HEK293T (cell line): Measurements from ENCODE around the gene CCDC183.
"Not testable (repeated sequence)": the region's sequence is repeated elsewhere in the genome, so short reads cannot be mapped to it uniquely, and the experiment has no call there.

ENCODE experiments used
- CTCF ChIA-PET: fragments of 350-600 bp; formaldehyde crosslinking; extraction: SDS; loops from one replicate; lab custom pipeline; 2021; ENCODE audit warnings: antibody characterized with exemption, inconsistent platforms; lab: Yijun Ruan, JAX
- POLR2A ChIA-PET: fragments of 350-600 bp; formaldehyde crosslinking; extraction: SDS; loops from one replicate; lab custom pipeline; 2020; ENCODE audit warnings: antibody characterized with exemption, inconsistent platforms; lab: Yijun Ruan, JAX
- DNase-seq: peaks from one replicate; pipeline ENCODE4 v3.0.0; 2012; ENCODE audit warnings: mixed read lengths; ENCODE audit errors: extremely low spot score
- ARNT ChIP-seq: fragments of 450-650 bp; IDR thresholded peaks from 2 replicates; pipeline ENCODE4 v1.6.1; 2017; ENCODE audit warnings: mild to moderate bottlenecking
- BHLHE40 ChIP-seq: fragments of 450-650 bp; IDR thresholded peaks from 2 replicates; pipeline ENCODE4 v1.6.1; 2016; ENCODE audit warnings: mild to moderate bottlenecking, moderate library complexity, borderline replicate concordance
- CTBP1 ChIP-seq: fragments of 450-650 bp; IDR thresholded peaks from 2 replicates; pipeline ENCODE4 v1.6.1; 2016; ENCODE audit warnings: borderline replicate concordance
- ELF4 ChIP-seq: fragments of 450-650 bp; IDR thresholded peaks from 2 replicates; pipeline ENCODE4 v1.6.1; 2017; ENCODE audit warnings: antibody characterized with exemption
- FOXK2 ChIP-seq: fragments of 450-650 bp; IDR thresholded peaks from 2 replicates; pipeline ENCODE4 v1.6.1; 2016; ENCODE audit warnings: mild to moderate bottlenecking
- FOXM1 ChIP-seq: fragments of 450-650 bp; IDR thresholded peaks from 2 replicates; pipeline ENCODE4 v1.6.1; 2017; ENCODE audit warnings: mild to moderate bottlenecking, borderline replicate concordance
- HDGF ChIP-seq: fragments of 450-650 bp; IDR thresholded peaks from 2 replicates; pipeline ENCODE4 v1.6.1; 2017; ENCODE audit warnings: antibody characterized with exemption, borderline replicate concordance
- L3MBTL2 ChIP-seq: fragments of 450-650 bp; conservative IDR thresholded peaks from 2 replicates; pipeline ENCODE4 v1.6.1; 2016; ENCODE audit warnings: mild to moderate bottlenecking
- LEF1 ChIP-seq: fragments of 450-650 bp; IDR thresholded peaks from 2 replicates; pipeline ENCODE4 v1.6.1; 2017; ENCODE audit warnings: mild to moderate bottlenecking, borderline replicate concordance
- NFRKB ChIP-seq: fragments of 450-650 bp; IDR thresholded peaks from 2 replicates; pipeline ENCODE4 v1.6.1; 2016; ENCODE audit warnings: mild to moderate bottlenecking, moderate library complexity
- SP1 ChIP-seq: fragments of 450-650 bp; IDR thresholded peaks from 2 replicates; pipeline ENCODE4 v1.6.1; 2017
- SUZ12 ChIP-seq: fragments of 450-650 bp; IDR thresholded peaks from 2 replicates; pipeline ENCODE4 v1.6.1; 2016; ENCODE audit warnings: mild to moderate bottlenecking
- TARDBP ChIP-seq: fragments of 450-650 bp; IDR thresholded peaks from 2 replicates; pipeline ENCODE4 v1.6.1; 2016
- ZNF384 ChIP-seq: fragments of 450-650 bp; IDR thresholded peaks from 2 replicates; pipeline ENCODE4 v1.6.1; 2016
- TF ChIP-seq, protein P1 (sequence below): fragments of 450-650 bp; IDR thresholded peaks from 2 replicates; pipeline ENCODE4 v1.6.1; 2016

The CCDC183 gene

DNA sequence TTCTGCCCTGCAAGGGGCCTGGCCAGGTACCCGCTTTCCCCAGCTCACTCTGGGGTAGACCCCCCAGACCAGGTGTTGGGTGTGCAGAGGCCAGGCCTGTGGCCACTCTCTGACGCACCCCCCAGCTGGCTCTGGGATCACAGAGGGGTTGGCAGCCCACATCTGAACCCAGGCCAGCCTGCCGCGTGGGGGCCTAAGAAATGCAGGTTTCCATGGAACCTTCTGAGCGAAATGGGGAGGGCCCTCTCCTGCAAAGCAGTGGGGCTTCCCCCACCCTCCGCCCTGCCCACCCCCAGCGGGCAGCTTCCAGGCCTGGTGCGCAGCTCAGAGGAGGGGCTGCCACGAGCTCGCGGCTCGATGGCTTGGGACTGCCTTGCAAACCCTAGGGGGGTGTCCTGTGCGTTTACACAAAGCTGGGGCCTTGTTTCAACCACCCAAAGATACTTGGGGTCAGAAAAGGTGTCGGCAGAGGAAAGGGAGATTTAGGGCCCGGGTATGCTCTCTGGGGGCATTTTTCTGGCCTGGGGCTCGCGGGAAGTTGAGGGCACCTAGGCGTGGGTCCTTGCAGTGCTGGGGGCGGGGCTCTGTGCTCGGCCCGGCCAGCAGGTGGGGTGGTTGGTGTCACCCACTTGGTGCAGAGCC lies 47.1 kb downstream of the CCDC183 start:
- not testable (repeated sequence) for DNase-seq
- ChIA-PET POLR2A (interaction anchor here (2.0 kb wide), 1 partner anchor 36 kb away, joined by 8 read pairs; the partner anchor contains the start of gene RABL6), CTCF (interaction anchor here (0.8 to 1.9 kb wide), 6 partner anchors 24 to 192 kb away, joined by 3 to 8 read pairs (median 4); partner anchors contain the start of gene ABCA2)

DNA sequence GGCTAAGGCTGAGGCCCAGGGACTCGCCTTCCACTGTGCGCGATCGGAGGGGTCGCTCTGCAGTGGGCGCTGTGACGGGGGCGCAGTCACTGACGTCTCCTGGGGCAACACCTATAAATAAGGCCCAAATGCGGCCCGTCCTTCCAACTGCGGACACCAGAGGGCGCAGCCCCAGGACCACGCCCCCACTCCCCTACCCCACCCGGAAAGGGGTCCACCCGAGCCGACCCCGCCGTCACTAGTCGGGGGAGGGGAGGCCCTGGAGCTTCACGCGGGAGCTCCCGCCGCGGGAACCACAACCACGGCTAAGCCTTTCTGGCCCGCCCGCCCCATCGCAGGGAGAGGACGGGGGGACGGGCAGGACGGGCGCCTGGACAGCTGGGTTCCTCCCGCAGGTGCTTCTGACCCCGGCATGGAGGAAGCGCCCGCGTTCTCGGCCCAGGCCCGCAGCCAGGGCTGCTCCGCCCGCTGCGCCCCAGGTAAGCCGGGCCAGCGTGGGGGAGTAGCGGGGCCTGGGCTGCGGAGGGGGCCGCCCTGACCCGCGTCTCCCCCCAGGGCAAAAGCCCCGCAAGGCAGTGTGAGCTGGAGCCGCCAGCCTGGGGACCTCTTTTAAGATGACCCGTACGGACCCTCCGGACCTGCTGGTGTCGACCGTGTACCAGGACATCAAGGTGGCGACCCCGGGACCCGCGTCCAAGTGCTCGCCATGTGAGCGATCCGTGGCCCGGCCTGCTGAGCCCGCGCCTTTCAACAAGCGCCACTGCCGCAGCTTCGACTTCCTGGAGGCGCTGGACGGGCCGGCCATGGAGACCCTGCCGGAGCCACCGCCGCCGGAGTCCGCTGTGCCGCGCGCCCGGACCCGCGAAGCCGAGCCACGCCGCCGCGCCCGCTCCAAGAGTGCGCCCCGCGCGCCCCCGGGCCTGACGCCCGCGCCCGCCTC lies 47.9 kb downstream of the CCDC183 start:
- DNase-seq, POLR2A ChIA-PET: not testable (repeated sequence)
- CTCF ChIA-PET, result interaction anchor here (1.6 kb wide), 1 partner anchor 191 kb away, joined by 5 read pairs; no protein-coding TSS in a partner anchor

DNA sequence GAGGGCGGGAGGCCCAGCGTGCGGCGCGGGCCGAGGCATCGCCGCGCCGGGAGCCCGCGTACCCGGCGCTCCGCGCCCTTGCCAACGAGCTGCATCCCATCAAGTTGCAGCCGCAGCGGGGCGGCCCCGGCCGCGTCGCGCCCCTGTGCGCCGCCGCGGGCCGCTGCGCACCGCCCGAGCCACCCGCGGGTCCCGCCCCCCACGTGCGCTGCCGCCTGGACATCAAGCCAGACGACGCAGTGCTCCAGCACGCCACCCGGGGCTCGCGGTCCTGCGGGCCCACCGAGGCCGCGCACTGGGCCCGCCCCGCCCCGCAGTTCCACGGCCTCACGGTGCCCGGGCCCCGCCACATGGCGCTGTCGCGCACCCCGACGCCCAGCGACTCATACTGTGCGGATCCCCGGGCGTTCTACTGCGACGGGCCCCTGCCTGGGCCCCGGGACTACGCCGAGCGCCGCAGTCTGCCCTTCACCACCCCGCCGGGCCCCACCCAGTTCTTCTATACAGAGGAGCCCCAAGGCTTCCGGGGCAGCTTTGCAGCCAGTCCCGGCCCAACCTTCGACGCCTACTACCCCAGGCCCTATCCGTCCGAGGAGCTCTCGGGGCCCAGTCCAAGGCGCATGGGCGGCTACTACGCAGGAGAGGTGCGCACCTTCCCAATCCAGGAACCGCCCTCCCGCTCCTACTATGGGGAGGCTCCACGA lies 48.8 kb downstream of the CCDC183 start:
- DNase-seq, result no peak
- ChIA-PET POLR2A (no interaction called here), CTCF (no interaction called here)
- TF ChIP-seq, protein P1, sequence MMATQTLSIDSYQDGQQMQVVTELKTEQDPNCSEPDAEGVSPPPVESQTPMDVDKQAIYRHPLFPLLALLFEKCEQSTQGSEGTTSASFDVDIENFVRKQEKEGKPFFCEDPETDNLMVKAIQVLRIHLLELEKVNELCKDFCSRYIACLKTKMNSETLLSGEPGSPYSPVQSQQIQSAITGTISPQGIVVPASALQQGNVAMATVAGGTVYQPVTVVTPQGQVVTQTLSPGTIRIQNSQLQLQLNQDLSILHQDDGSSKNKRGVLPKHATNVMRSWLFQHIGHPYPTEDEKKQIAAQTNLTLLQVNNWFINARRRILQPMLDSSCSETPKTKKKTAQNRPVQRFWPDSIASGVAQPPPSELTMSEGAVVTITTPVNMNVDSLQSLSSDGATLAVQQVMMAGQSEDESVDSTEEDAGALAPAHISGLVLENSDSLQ, result no peak
- TF ChIP-seq HDGF (no peak), L3MBTL2 (no peak), ELF4 (no peak), CTBP1 (no peak), ARNT (no peak), NFRKB (no peak)

DNA sequence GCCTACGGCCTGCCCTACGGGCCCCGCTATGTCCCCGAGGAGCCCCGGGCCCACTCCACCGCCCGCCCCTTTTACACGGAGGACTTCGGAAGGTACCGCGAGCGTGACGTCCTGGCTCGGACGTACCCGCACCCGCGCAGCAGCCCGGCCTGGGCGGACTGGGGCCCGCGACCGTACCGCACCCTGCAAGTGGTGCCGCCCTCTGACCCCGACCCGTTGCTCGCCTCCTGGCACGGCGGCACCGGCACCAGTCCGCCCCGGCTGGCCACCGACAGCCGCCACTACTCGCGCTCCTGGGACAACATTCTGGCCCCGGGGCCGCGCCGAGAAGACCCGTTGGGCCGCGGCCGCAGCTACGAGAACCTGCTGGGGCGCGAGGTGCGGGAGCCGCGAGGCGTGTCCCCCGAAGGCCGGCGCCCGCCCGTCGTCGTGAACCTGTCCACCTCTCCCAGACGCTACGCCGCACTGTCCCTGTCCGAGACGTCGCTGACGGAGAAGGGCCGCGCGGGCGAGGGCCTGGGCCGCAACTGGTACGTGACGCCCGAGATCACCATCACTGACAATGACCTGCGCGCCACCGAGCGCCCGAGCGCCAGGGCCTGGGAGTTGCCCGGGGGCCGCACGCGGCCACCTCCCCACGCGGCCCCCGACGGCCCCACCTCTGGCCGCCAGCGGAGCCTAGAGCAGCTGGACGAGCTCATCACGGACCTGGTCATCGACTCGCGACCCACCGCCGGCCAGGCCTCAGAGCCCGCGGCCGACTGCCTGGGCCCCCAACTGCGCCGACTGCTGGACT lies 49.5 kb downstream of the CCDC183 start:
- no peak for TF ChIP-seq ELF4
- no peak for TF ChIP-seq LEF1
- no peak for TF ChIP-seq L3MBTL2
- TF ChIP-seq BHLHE40, result no peak
- no peak for TF ChIP-seq SP1
- TF ChIP-seq NFRKB, result no peak
- CTCF ChIA-PET, result no interaction called here
- POLR2A ChIA-PET, result no interaction called here
- no peak for DNase-seq

DNA sequence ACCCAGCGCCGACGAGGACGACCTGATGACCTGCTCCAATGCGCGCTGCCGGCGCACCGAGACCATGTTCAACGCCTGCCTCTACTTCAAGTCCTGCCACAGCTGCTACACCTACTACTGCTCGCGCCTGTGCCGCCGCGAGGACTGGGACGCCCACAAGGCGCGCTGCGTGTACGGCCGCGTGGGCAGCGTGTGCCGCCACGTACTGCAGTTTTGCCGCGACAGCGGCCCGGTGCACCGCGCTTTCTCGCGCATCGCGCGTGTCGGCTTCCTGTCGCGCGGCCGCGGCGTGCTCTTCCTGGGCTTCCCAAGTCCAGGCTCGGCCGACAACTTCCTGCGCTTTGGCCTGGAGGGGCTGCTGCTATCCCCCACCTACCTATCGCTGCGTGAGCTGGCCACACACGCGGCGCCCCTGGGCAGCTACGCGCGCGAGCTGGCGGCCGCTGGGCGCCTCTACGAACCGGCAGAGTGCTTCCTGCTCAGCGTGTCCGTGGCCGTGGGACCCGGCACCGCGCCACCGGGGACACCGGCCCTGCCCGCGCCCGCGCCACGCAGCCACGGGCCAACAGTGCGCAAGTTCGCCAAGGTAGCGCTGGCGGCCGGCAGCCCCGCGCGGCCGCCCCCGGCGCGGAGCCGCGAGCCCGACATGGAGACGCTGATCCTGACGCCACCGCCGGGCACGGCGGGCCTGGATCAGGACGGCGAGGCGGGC lies 50.4 kb downstream of the CCDC183 start:
- TF ChIP-seq ARNT (no peak), SUZ12 (no peak), SP1 (no peak), LEF1 (no peak), BHLHE40 (no peak), ZNF384 (no peak), HDGF (no peak), TARDBP (no peak), NFRKB (no peak), L3MBTL2 (no peak), ELF4 (no peak), CTBP1 (no peak), FOXK2 (no peak), FOXM1 (no peak)
- TF ChIP-seq, protein P1, result no peak
- ChIA-PET POLR2A (interaction anchor here (0.7 kb wide), 1 partner anchor 35 kb away, joined by 5 read pairs; no protein-coding TSS in a partner anchor), CTCF (no interaction called here)
- no peak for DNase-seq

DNA sequence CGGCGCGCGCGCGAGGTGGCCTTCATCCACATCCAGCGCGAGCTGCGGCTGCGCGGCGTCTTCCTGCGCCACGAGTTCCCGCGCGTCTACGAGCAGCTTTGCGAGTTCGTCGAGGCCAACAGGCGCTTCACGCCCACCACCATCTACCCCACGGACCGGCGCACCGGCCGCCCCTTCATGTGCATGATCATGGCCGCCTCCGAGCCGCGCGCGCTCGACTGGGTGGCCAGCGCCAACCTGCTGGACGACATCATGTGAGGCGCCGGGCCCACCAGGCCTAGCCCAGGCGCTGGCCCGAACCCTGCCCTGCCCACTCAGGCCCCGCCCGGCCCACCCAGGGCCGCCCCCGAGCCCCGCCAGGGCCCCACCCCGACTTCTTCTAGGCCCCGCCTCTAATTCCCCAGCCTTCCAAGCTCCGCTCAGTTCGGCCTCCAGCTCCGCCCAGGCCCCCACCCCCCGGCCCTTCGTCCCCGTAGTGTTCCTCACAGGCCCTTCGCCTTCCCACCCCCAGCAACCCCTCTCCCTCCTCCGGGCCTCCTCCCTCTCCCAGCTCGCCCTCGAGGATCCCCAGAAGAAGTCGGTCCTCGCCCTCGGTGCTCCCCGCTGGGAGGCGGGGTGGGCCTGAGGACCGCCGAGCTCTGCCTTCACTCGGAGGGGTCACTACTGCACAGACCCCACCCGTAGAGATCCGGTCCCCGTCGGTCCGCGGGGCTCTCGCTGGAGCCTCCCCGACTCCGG lies 51.1 kb downstream of the CCDC183 start:
- TF ChIP-seq LEF1, result no peak
- CTCF ChIA-PET, result no interaction called here
- POLR2A ChIA-PET, result interaction anchor here (0.7 to 1.4 kb wide), 7 partner anchors 9 to 102 kb away, joined by 3 to 6 read pairs (median 5); partner anchors contain the start of genes RABL6 and TRAF2
- peak; percentile 39 for DNase-seq
